ENCODE measurements around the gene ELAVL2.

Gene ELAVL2

DNA sequence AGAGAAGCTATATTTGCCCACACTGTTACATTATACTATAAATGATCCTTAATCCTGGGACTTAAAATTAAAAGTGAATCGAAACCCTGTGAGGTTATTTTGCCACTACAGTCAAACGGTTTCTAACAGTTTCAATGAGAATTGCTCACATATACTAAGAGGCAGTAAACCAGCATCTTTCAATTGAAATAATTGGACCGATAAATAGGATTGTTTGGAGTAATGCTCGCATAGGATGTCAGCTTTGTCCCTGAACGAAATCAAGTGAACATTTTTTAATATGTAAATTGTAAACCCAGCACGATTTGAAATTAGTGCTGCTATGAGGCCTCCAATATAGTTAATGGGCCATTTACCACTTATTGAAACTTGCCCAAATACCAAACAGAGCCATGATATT lies 60.5 kb downstream of the ELAVL2 start:
- no peaks in the 10 kb centered on the region for H3K9me3 Mint-ChIP-seq (ENCODE audit: low read depth)
- H3K27me3 Mint-ChIP-seq = peaks cover 2% of the 10 kb centered on the region
- H3K27ac Mint-ChIP-seq = no peak overlapping the region
- H3K4me1 Mint-ChIP-seq (ENCODE audit: low read depth) = no peaks in the 10 kb centered on the region
- no peaks in the 10 kb centered on the region for H3K36me3 Mint-ChIP-seq
- H3K4me3 Mint-ChIP-seq = no peak overlapping the region

DNA sequence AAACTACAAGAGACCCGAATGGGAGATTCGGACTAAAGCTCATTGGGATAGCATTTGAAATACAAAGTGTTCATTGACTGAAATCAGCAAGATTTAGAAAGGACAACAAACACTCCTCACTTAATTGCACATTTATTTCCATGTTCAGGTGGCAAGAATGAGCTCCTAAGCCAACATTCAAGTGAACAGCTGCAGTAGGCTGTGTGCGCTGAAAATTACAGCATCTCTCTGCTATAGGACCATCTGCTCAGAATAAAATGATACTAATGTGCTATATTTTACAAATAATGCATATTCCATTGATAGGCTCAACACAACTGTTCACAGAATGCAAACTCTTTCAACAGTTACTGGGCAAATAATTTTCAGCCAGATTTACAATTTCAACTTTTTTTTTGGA lies 61.8 kb downstream of the ELAVL2 start:
- Mint-ChIP-seq H3K27ac (no peak overlapping the region), H3K27me3 (peaks cover 2% of the 10 kb centered on the region), H3K4me1 (ENCODE audit: low read depth) (no peaks in the 10 kb centered on the region), H3K36me3 (no peaks in the 10 kb centered on the region), H3K9me3 (ENCODE audit: low read depth) (no peaks in the 10 kb centered on the region), H3K4me3 (no peak overlapping the region)

DNA sequence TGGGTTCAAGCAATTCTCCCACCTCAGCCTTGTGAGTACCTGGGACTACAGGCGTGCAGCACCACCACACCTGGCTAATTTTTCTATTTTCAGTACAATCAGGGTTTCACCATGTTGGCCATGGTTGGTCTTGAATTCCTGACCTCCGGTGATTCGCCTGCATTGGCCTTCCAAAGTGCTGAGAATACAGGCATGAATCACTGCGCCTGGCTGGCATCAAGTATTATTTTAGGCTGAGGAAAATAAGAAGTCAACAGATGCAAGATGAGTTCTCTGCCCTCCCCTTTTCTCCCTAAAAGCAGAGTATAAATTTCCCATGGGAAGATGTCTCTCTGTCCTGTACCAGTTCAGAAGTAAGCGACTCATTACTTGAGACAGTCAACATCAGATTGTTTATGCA lies 71.5 kb downstream of the ELAVL2 start:
- Mint-ChIP-seq H3K36me3 (no peaks in the 10 kb centered on the region), H3K4me3 (no peak overlapping the region), H3K9me3 (ENCODE audit: low read depth) (peaks cover 7% of the 10 kb centered on the region), H3K4me1 (ENCODE audit: low read depth) (no peaks in the 10 kb centered on the region), H3K27me3 (no peaks in the 10 kb centered on the region), H3K27ac (no peak overlapping the region)

GRCh38 chr9:23752859-23753258 lies 73.2 kb downstream of the ELAVL2 start:
- no peak overlapping the region for H3K4me3 Mint-ChIP-seq

DNA sequence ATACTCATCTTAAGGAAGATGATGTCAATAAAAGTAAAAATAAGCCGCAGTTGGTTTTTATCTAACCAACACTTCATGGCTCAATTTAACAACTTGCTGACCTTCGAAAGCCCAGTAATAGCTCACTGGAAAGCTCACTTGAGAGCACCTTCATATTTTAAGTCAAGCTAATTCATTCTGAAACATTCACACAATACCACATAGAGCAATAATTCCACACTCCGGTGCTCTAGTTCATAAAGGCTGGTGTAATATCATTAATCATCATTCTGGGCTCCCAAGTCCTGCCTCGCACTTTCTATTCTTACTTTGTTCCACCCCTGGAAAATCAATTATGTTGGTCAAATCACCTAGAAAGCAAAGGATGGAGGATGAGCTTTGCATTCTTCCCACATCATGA lies 74.4 kb downstream of the ELAVL2 start:
- H3K4me1 Mint-ChIP-seq (ENCODE audit: low read depth) = no peaks in the 10 kb centered on the region
- no peak overlapping the region for H3K4me3 Mint-ChIP-seq
- H3K9me3 Mint-ChIP-seq (ENCODE audit: low read depth) = peaks cover 11% of the 10 kb centered on the region
- H3K27ac Mint-ChIP-seq = no peak overlapping the region
- H3K27me3 Mint-ChIP-seq = no peaks in the 10 kb centered on the region
- H3K36me3 Mint-ChIP-seq = no peaks in the 10 kb centered on the region

More at GRCh38 chr9:23752859-23753258, 73.2 kb downstream of the ELAVL2 start:
- peaks cover 11% of the 10 kb centered on the region for H3K9me3 Mint-ChIP-seq (ENCODE audit: low read depth)
- H3K36me3 Mint-ChIP-seq = no peaks in the 10 kb centered on the region
- H3K4me1 Mint-ChIP-seq (ENCODE audit: low read depth) = no peaks in the 10 kb centered on the region
- no peaks in the 10 kb centered on the region for H3K27me3 Mint-ChIP-seq
- no peak overlapping the region for H3K27ac Mint-ChIP-seq

DNA sequence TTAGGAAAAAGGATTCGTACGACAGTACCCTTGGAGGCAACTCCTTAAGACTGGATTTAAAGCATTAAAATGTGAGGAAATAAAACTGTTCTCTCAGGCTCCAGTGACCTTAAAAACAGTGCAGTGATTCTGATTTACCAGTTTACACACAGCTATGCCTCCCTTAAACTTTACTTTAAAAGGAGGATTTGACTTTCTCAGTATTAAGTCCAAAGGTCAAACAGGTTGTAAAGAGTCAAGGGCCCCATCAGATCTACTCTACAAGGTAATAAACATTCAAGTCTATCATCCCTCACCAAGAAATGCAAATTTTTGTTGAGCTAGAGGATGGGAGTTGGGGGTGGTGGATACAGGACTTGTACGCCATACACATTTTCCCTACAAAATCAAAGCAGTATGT lies 75.2 kb downstream of the ELAVL2 start:
- no peak overlapping the region for H3K4me3 Mint-ChIP-seq
- H3K36me3 Mint-ChIP-seq = no peaks in the 10 kb centered on the region
- no peak overlapping the region for H3K27ac Mint-ChIP-seq
- no peaks in the 10 kb centered on the region for H3K27me3 Mint-ChIP-seq
- H3K4me1 Mint-ChIP-seq (ENCODE audit: low read depth) = no peaks in the 10 kb centered on the region
- peaks cover 9% of the 10 kb centered on the region for H3K9me3 Mint-ChIP-seq (ENCODE audit: low read depth)

DNA sequence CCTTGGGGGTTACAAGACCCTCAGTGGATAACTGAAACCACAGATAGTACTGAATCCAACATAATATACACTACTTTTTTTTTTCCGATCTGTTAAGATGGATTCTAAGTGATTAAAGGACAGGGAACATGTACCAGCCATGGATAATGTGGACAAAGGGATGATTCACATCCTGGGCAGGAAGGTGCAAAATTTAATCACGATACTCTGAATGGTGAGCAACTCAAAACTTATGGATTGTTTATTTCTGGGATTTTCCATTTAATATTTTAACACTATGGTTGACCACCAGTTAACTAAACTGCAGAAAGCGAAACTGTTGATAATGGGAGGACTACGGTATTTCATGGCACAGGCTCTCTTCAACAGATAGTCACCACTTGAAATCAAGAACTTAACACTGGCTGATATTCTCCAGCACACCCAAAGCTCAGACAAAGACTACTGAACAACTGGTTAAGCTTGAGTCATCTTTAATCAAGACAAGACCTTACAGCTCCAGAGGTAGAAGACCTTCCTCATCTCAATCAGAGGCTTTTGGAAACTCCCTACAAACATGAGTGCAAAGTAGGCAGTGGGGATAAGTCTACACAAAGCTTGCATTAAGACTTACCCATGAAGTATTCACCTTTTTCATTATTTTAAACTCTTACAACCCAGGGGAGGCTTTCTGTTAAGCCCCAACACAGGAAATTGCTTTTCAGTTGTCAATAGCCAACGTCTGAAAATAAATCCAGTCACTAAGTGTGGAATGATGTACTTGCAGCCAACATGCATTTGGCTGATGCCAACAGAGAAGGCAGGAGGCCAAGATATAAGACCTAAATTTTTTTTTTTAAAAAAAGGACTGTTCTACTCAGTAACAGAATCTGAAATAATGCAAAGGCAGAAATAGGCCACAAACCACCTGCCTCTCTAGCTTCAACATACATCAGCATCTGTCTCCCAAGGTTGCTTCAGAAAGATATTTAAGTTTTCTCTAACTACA lies 78.7 kb downstream of the ELAVL2 start:
- peaks cover 15% of the 10 kb centered on the region for H3K9me3 Mint-ChIP-seq (ENCODE audit: low read depth)
- no peak overlapping the region for H3K27ac Mint-ChIP-seq
- H3K4me1 Mint-ChIP-seq (ENCODE audit: low read depth) = no peaks in the 10 kb centered on the region
- H3K27me3 Mint-ChIP-seq = no peaks in the 10 kb centered on the region
- no peak overlapping the region for H3K4me3 Mint-ChIP-seq
- H3K36me3 Mint-ChIP-seq = no peaks in the 10 kb centered on the region

DNA sequence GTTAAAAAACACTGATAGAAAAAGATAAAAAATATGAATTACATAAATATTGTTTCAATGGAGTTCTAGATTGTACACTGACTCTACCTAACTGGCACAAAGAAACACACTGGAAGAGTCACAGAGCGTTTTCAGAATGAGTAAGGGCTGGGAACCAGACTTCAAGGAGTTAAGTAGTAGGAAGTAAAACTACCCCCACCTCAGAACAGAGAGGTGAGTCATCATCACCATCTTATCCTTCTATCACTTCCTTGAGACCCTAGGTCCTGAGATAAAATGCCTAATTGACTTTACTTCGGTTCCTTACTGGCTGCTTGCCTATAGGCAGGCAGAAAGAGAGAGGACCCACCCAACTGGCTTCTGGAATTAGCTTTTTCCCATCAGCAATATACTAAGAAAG lies 79.7 kb downstream of the ELAVL2 start:
- Mint-ChIP-seq H3K27me3 (no peaks in the 10 kb centered on the region), H3K9me3 (ENCODE audit: low read depth) (peaks cover 15% of the 10 kb centered on the region), H3K36me3 (no peaks in the 10 kb centered on the region), H3K4me3 (no peak overlapping the region), H3K27ac (no peak overlapping the region), H3K4me1 (ENCODE audit: low read depth) (no peaks in the 10 kb centered on the region)

DNA sequence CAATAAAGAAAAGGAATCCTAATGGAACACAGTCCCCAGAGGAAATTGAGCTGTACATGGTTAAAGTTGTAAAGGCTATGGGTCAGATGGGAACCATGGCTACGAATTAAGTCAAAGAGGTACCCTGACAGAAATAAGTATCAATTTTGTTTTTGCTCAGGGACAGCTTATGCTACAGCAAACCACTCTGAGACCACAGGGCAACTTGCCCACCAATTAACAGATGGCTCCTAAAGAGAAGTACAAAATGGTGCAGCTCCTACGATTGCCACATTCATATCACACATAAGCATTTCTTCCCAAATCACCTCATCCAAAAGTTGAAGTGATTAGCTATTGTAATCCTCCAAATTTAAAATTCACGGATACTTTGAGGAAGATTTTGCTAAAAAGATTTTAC lies 83.0 kb downstream of the ELAVL2 start:
- H3K4me3 Mint-ChIP-seq = no peak overlapping the region
- H3K4me1 Mint-ChIP-seq (ENCODE audit: low read depth) = no peaks in the 10 kb centered on the region
- H3K27me3 Mint-ChIP-seq = no peaks in the 10 kb centered on the region
- H3K36me3 Mint-ChIP-seq = no peaks in the 10 kb centered on the region
- no peak overlapping the region for H3K27ac Mint-ChIP-seq
- peaks cover 11% of the 10 kb centered on the region for H3K9me3 Mint-ChIP-seq (ENCODE audit: low read depth)

DNA sequence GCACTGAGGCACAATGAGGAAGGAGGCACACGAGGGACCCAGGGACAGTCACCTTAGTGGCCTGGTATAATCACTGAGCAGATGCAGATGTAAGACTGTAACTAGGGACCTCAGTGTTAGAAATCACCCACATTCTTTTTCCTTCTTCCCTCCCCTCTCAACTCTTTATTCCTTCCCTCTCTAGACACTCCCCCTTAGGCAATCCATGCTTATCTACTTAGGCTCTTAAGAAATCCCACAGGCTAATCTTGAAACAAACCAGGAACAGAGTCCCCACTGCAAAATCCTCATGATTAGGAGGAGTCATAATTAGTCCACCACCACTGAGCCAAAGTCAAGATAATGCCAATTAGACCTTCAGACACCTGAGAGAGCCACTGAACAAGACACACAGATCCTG lies 84.7 kb downstream of the ELAVL2 start:
- no peaks in the 10 kb centered on the region for H3K4me1 Mint-ChIP-seq (ENCODE audit: low read depth)
- H3K36me3 Mint-ChIP-seq = no peaks in the 10 kb centered on the region
- no peak overlapping the region for H3K4me3 Mint-ChIP-seq
- peaks cover 10% of the 10 kb centered on the region for H3K9me3 Mint-ChIP-seq (ENCODE audit: low read depth)
- no peaks in the 10 kb centered on the region for H3K27me3 Mint-ChIP-seq
- no peak overlapping the region for H3K27ac Mint-ChIP-seq

DNA sequence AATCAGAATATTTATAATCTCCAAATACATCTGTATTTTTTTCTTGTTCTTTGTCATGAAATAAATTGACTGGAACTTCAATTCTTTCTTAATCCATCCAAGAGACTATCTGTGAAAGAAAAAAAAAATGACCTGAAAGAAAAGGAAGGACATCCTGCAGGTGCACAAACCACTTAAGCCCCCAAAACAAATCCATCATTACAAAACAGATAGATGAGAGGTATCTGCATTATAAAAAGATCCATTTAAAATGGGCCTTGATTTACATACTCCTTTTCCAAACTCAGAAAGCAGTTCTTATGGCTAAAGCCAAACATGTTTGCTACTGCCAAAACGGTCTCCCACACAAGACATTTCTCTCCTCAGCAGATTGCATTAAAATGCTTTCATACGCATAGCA lies 85.5 kb downstream of the ELAVL2 start:
- no peak overlapping the region for H3K27ac Mint-ChIP-seq
- H3K27me3 Mint-ChIP-seq = no peaks in the 10 kb centered on the region
- H3K4me3 Mint-ChIP-seq = no peak overlapping the region
- no peaks in the 10 kb centered on the region for H3K36me3 Mint-ChIP-seq
- H3K9me3 Mint-ChIP-seq (ENCODE audit: low read depth) = peaks cover 7% of the 10 kb centered on the region
- no peaks in the 10 kb centered on the region for H3K4me1 Mint-ChIP-seq (ENCODE audit: low read depth)

GRCh38 chr9:23739753-23740152 lies 86.3 kb downstream of the ELAVL2 start:
- Mint-ChIP-seq H3K4me1 (ENCODE audit: low read depth) (no peaks in the 10 kb centered on the region), H3K4me3 (no peak overlapping the region), H3K9me3 (ENCODE audit: low read depth) (peaks cover 3% of the 10 kb centered on the region), H3K27ac (no peak overlapping the region), H3K36me3 (no peaks in the 10 kb centered on the region), H3K27me3 (no peaks in the 10 kb centered on the region)

DNA sequence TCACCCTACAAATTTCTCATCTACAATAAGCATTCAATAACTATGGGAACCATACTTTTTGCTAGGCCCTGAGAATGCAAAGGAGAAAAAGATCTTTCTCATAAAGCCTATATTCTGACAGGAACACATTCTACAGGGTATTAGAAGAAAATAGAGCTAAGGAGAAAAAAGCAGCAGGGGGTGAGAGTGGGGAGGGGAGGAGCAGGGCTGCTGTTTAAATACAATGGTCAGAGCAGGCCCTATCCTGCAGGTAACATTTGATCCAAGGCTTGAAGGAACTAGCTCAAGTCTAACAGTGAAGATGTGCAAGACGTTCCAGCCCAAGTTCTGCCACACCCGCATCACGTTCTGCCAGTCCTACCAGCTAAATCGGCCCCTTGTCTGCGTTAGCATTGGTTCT lies 89.7 kb downstream of the ELAVL2 start:
- Mint-ChIP-seq H3K27ac (no peak overlapping the region), H3K9me3 (ENCODE audit: low read depth) (peaks cover 6% of the 10 kb centered on the region), H3K4me1 (ENCODE audit: low read depth) (no peaks in the 10 kb centered on the region), H3K4me3 (no peak overlapping the region), H3K27me3 (no peaks in the 10 kb centered on the region), H3K36me3 (no peaks in the 10 kb centered on the region)

DNA sequence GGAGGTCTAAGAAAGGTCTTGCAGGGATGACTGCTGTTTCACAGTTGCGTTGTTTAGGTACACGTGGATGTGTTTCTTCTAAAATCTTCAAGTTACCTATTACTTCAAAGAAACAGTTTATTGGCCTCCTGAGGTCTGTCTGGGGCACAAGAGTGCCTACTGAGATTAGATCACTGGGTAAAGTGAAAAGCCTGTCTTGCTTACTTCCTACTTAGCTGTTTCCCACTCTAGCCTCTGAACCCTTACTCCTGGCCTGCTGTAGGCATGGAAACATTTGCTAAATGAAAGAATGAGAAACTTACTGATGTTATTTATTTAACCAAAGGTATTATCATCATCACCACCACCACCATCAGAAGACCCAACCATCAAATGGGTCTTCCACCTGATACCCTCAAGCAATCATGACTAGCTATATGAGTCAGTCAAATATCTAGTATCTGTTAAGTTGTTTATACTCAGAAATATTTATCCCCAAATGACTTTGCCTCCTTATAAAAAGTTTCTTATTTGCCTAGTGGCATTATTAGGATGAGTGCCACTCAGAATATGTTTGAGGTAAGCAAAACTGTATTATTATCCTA lies 92.5 kb downstream of the ELAVL2 start:
- no peaks in the 10 kb centered on the region for H3K27me3 Mint-ChIP-seq
- no peaks in the 10 kb centered on the region for H3K36me3 Mint-ChIP-seq
- no peak overlapping the region for H3K27ac Mint-ChIP-seq
- no peaks in the 10 kb centered on the region for H3K4me1 Mint-ChIP-seq (ENCODE audit: low read depth)
- H3K9me3 Mint-ChIP-seq (ENCODE audit: low read depth) = peaks cover 6% of the 10 kb centered on the region
- H3K4me3 Mint-ChIP-seq = no peak overlapping the region

- no peaks in the 10 kb centered on the region for H3K4me1 Mint-ChIP-seq (ENCODE audit: low read depth)
- no peak overlapping the region for H3K4me3 Mint-ChIP-seq
- H3K36me3 Mint-ChIP-seq = no peaks in the 10 kb centered on the region
- H3K27me3 Mint-ChIP-seq = no peaks in the 10 kb centered on the region
- no peak overlapping the region for H3K27ac Mint-ChIP-seq
- peaks cover 6% of the 10 kb centered on the region for H3K9me3 Mint-ChIP-seq (ENCODE audit: low read depth)
Measured at GRCh38 chr9:23731353-23731752, 94.7 kb downstream of the ELAVL2 start.

All from activated naive CD8-positive, alpha-beta T cell (primary cell).